OCI-LY3 (cell line): ENCODE results near the gene FREM1.

Experiments used
- H2AFZ ChIP-seq: fragments of 200-600, 300-600 bp; shearing (Covaris generic); 2 replicates; pipeline ENCODE4 v1.6.0; 2014; ENCODE audit warnings: antibody characterized with exemption, low read depth, low read length
- H3K27ac ChIP-seq: fragments of 200-600, 300-600 bp; sonication (generic); 2 replicates; pipeline ENCODE4 v1.5.1; 2014; ENCODE audit warnings: mild to moderate bottlenecking, low read length, moderate library complexity, mixed read lengths
- H3K27me3 ChIP-seq: fragments of 200-600, 300-600 bp; sonication (generic); 2 replicates; pipeline ENCODE4 v1.6.1; 2014; ENCODE audit warnings: low read depth, low read length, mixed read lengths
- H3K36me3 ChIP-seq: fragments of 200-600, 300-600 bp; sonication (generic); replicated peaks from 2 replicates; pipeline ENCODE3; 2014; ENCODE audit warnings: low read depth, low read length, mixed read lengths
- H3K4me1 ChIP-seq: fragments of 300-600, 200-600 bp; sonication (generic); 2 replicates; pipeline ENCODE4 v1.6.1; 2014; ENCODE audit warnings: low read length, mixed read lengths
- H3K4me2 ChIP-seq: fragments of 200-600, 300-600 bp; sonication (generic); 2 replicates; pipeline ENCODE4 v1.6.1; 2014; ENCODE audit warnings: low read length, mixed read lengths
- H3K4me3 ChIP-seq: fragments of 300-600, 200-600 bp; sonication (generic); 2 replicates; pipeline ENCODE4 v1.5.1; 2014; ENCODE audit warnings: antibody characterized with exemption, mild to moderate bottlenecking, low read length, moderate library complexity
- H3K79me2 ChIP-seq: fragments of 300-600, 200-600 bp; shearing (Covaris generic); 2 replicates; pipeline ENCODE4 v1.6.1; 2014; ENCODE audit warnings: mild to moderate bottlenecking, low read length, mixed read lengths
- H3K9ac ChIP-seq: fragments of 300-600, 200-600 bp; shearing (Covaris generic); 2 replicates; pipeline ENCODE4 v1.6.0; 2014; ENCODE audit warnings: mild to moderate bottlenecking, low read length, moderate library complexity
- H3K9me3 ChIP-seq: fragments of 200-600, 300-600 bp; shearing (Covaris generic); 2 replicates; pipeline ENCODE4 v1.6.1; 2014; ENCODE audit warnings: low read length, mixed read lengths; ENCODE audit not compliant: insufficient read depth
- H4K20me1 ChIP-seq: fragments of 200-600, 300-600 bp; sonication (generic); 2 replicates; pipeline ENCODE4 v1.6.1; 2016; ENCODE audit warnings: low read length, mixed read lengths; ENCODE audit not compliant: insufficient read depth
- EZH2phosphoT487 ChIP-seq: fragments of 200-600 bp; shearing (Covaris generic); IDR thresholded peaks from 2 replicates; pipeline ENCODE4 v1.6.1; 2018; ENCODE audit warnings: antibody characterized with exemption, mixed run types, low read depth
- TF ChIP-seq, protein P1 (sequence below): fragments of 200-600, 300-600 bp; sonication (generic); IDR thresholded peaks from 2 replicates; pipeline ENCODE4 v1.5.1; 2014; ENCODE audit warnings: antibody characterized with exemption, low read length, low read depth

The FREM1 gene

DNA sequence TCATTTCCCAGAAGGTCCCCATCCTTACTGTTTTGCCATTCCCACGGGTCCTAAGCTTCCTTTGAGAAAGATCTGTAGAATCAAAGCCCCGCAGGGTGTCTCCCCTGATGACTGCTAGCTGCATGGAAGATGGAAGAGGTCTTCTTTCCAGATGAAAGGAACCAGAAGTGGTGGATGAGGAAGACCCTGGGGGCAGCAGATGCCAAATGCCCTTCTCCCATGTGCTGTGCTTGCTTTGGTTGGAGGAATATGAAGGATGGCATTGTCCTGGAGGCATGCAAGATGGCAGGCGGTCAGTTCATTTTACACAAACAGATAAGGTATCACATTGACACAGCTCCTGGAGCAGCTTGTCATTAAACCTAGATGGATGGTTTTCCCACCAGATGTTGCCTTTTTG, 161.9 kb downstream of the FREM1 start:
- peaks cover 15% of the 10 kb centered on the region; the same call in 1 of the 2 replicates for H3K27me3 ChIP-seq
- H3K4me2 ChIP-seq = no peak overlapping the region
- no peaks in the 10 kb centered on the region for H4K20me1 ChIP-seq
- H2AFZ ChIP-seq = no peak overlapping the region
- no peak overlapping the region for H3K9ac ChIP-seq
- no peak for TF ChIP-seq EZH2phosphoT487
- TF ChIP-seq, protein P1, sequence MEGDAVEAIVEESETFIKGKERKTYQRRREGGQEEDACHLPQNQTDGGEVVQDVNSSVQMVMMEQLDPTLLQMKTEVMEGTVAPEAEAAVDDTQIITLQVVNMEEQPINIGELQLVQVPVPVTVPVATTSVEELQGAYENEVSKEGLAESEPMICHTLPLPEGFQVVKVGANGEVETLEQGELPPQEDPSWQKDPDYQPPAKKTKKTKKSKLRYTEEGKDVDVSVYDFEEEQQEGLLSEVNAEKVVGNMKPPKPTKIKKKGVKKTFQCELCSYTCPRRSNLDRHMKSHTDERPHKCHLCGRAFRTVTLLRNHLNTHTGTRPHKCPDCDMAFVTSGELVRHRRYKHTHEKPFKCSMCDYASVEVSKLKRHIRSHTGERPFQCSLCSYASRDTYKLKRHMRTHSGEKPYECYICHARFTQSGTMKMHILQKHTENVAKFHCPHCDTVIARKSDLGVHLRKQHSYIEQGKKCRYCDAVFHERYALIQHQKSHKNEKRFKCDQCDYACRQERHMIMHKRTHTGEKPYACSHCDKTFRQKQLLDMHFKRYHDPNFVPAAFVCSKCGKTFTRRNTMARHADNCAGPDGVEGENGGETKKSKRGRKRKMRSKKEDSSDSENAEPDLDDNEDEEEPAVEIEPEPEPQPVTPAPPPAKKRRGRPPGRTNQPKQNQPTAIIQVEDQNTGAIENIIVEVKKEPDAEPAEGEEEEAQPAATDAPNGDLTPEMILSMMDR = no peak
- peaks cover 29% of the 10 kb centered on the region for H3K4me1 ChIP-seq
- H3K4me3 ChIP-seq = no peak overlapping the region
- H3K9me3 ChIP-seq = no peaks in the 10 kb centered on the region
- H3K27ac ChIP-seq = no peak overlapping the region
- H3K36me3 ChIP-seq = no peaks in the 10 kb centered on the region
- no peaks in the 10 kb centered on the region for H3K79me2 ChIP-seq

DNA sequence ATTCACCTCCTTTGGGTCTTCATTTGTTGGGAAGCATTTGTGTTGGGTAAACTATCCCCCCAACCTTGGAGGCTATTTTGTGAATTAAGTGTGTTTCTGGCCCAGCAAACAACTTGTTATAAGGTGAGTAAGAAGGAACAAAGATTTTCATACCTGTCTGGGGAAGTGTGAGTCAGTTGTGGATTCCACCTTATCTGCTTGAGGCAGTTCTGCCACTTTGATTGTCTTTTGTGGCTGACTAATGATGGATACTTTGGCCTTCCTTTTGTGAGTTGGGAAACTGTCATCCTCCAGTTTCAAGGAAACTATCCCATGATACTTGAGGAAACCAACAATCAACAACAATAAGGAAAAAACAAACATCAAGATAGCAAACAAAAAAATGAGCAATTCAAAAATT, 163.1 kb downstream of the FREM1 start:
- peaks cover 23% of the 10 kb centered on the region for H3K4me1 ChIP-seq
- H3K27ac ChIP-seq = no peak overlapping the region
- no peaks in the 10 kb centered on the region for H4K20me1 ChIP-seq
- H3K36me3 ChIP-seq = no peaks in the 10 kb centered on the region
- H3K4me3 ChIP-seq = no peak overlapping the region
- peaks cover 12% of the 10 kb centered on the region; the same call in 1 of the 2 replicates for H3K27me3 ChIP-seq
- H2AFZ ChIP-seq = no peak overlapping the region
- no peaks in the 10 kb centered on the region for H3K79me2 ChIP-seq
- no peak overlapping the region for H3K9ac ChIP-seq
- no peaks in the 10 kb centered on the region for H3K9me3 ChIP-seq
- no peak overlapping the region for H3K4me2 ChIP-seq
- TF ChIP-seq EZH2phosphoT487 = no peak
- TF ChIP-seq, protein P1 = no peak

DNA sequence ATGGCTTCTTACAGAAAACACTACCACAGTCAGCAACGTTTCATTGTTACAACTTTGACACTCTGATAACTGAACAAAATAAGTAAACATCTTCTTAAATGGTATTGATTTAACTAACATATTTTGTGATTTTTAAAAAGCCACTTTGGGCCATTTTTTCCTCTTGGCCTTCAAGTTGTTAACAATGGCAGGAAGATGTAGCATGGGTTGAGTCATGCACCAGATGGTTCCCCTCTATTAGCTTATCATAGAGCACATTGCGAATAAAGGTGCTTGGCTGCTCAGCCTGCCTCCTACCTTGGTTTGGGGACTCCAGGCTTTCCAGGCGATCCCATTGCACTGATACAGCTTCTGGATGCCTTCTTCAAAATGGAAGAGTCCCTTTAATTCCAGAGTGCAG, 163.6 kb downstream of the FREM1 start:
- Histone ChIP-seq H3K27ac (no peak overlapping the region), H3K27me3 (peaks cover 12% of the 10 kb centered on the region; the same call in 1 of the 2 replicates), H2AFZ (no peak overlapping the region), H3K9ac (no peak overlapping the region), H3K9me3 (no peaks in the 10 kb centered on the region), H3K36me3 (no peaks in the 10 kb centered on the region), H3K4me1 (peaks cover 25% of the 10 kb centered on the region), H3K4me2 (no peak overlapping the region), H4K20me1 (no peaks in the 10 kb centered on the region), H3K79me2 (no peaks in the 10 kb centered on the region), H3K4me3 (no peak overlapping the region)
- TF ChIP-seq, protein P1 = no peak
- no peak for TF ChIP-seq EZH2phosphoT487

DNA sequence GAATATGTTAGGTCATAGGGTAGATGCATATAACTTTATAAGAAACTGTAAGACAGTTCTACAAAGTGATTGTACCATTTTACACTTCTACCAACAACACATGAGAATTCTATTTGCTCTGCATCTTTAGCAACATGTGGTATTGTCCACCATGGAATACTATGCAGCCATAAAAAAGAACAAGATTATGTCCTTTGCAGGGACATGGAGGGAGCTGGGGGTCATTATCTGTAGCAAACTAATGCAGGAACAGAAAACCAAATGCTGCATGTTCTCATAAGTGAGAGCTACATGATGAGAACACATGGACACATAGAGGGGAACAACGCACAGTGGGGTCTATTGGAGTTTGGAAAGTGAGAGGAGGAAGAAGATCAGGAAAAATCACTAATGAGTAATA, 165.5 kb downstream of the FREM1 start:
- H3K4me1 ChIP-seq = peaks cover 29% of the 10 kb centered on the region
- no peak overlapping the region for H2AFZ ChIP-seq
- no peak for TF ChIP-seq EZH2phosphoT487
- TF ChIP-seq, protein P1 = no peak
- peaks cover 6% of the 10 kb centered on the region; the same call in 1 of the 2 replicates for H3K27me3 ChIP-seq
- no peak overlapping the region for H3K4me2 ChIP-seq
- H3K9me3 ChIP-seq = no peaks in the 10 kb centered on the region
- no peaks in the 10 kb centered on the region for H4K20me1 ChIP-seq
- no peak overlapping the region for H3K4me3 ChIP-seq
- H3K79me2 ChIP-seq = no peaks in the 10 kb centered on the region
- H3K36me3 ChIP-seq = no peaks in the 10 kb centered on the region
- no peak overlapping the region for H3K27ac ChIP-seq
- H3K9ac ChIP-seq = no peak overlapping the region
